ENCODE results near the gene RHOD. TPM values are rescaled to one million over a fixed set of nuclear protein-coding genes. Genes with fewer than 3 reads are reported as not detected.
A peak's percentile ranks its signal among the peaks of the same experiment; 100 is the strongest.

RHOD gene
- total RNA-seq, 1 donor from 2014 or later, result 82.6 TPM

DNA sequence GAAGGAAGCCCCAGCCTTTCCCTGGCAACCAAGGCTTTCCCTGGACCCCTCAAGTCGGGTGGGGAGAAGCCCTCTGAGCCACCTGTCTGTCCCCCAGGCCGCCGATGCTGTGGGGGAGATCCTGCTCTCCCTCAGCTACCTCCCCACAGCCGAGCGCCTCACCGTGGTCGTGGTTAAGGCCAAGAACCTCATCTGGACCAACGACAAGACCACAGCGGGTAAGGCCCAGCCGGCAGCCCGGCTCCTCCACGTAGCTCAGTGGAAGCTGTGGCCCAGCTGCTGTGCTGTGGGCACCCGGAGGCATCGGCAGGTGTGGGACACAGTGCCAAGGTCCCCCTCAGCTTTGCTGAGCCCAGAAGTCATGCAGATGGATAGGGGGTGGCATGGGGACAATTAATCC lies 12.2 kb upstream of the RHOD start:
- H3K27ac ChIP-seq, result no peak overlapping the region
- H3K36me3 ChIP-seq, result no peaks in the 10 kb centered on the region
- intact Hi-C loops (cut with DNase I), result no loop called here
- no peaks in the 10 kb centered on the region for H3K9me3 ChIP-seq
- TF ChIP-seq, protein P1, sequence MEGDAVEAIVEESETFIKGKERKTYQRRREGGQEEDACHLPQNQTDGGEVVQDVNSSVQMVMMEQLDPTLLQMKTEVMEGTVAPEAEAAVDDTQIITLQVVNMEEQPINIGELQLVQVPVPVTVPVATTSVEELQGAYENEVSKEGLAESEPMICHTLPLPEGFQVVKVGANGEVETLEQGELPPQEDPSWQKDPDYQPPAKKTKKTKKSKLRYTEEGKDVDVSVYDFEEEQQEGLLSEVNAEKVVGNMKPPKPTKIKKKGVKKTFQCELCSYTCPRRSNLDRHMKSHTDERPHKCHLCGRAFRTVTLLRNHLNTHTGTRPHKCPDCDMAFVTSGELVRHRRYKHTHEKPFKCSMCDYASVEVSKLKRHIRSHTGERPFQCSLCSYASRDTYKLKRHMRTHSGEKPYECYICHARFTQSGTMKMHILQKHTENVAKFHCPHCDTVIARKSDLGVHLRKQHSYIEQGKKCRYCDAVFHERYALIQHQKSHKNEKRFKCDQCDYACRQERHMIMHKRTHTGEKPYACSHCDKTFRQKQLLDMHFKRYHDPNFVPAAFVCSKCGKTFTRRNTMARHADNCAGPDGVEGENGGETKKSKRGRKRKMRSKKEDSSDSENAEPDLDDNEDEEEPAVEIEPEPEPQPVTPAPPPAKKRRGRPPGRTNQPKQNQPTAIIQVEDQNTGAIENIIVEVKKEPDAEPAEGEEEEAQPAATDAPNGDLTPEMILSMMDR (IDR thresholded peaks at IDR 0.05), result no peak
- H3K4me3 ChIP-seq, result no peak overlapping the region
- H3K27me3 ChIP-seq, result no peaks in the 10 kb centered on the region
- no peaks in the 10 kb centered on the region for H3K4me1 ChIP-seq
- DNase-seq (ENCODE audit: low spot score in 2 of 2), result no peak

DNA sequence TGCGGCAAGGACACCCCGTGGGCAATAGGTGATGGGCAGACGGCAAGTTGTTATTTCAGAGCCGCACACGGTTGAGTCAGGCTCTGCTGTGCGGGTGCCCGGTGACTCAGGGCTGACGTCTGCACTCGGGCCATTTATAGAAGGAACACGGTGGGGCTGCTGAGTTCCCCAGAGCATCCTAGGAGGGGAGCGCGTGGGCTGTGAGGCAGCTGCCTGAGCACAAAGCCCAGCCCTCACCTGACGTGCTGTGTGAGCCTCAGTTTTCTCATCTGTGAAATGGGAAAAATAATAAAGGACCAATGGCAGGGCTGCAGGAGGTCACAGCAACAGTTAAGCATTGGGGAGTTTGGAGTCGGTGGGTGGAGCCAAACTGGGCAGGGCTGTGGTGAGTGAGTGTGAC lies 11.3 kb upstream of the RHOD start:
- peak; percentile 33 to 82 for DNase-seq (ENCODE audit: low spot score in 2 of 2)
- intact Hi-C loops (cut with DNase I), result no loop called here
- TF ChIP-seq, protein P1 (IDR thresholded peaks at IDR 0.05), result no peak
- H3K4me1 ChIP-seq, result no peaks in the 10 kb centered on the region
- no peaks in the 10 kb centered on the region for H3K27me3 ChIP-seq
- no peaks in the 10 kb centered on the region for H3K36me3 ChIP-seq
- no peak overlapping the region for H3K27ac ChIP-seq
- H3K9me3 ChIP-seq, result no peaks in the 10 kb centered on the region
- no peak overlapping the region for H3K4me3 ChIP-seq

DNA sequence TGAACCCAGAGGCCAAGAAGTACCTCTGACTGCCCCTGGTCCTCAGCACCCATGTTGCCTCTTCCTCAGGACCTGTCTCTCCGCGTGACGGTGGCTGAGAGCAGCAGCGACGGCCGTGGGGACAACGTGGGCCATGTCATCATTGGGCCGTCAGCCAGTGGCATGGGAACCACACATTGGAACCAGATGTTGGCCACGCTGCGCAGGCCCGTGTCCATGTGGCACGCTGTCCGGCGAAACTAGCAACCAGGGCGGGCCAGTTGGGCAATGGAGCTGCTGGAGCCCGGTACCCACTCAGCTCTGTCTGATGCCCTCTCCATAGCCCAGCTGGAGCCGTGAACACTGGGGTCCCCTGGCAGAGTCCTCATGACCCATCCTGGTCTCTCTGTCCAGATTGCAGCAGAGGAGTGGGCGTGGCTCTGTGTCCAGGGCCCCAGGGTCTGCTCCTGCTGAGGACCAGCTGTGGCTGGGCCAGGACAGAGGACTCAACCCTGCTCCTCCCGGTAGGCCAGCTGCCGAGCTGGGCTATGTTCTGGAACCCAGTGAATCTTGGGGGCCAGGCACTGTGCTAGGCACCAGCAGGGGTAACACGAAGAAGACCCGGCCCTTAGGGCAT lies 8.0 kb upstream of the RHOD start:
- TF ChIP-seq, protein P1 (IDR thresholded peaks at IDR 0.05), result no peak
- no peak for DNase-seq (ENCODE audit: low spot score in 2 of 2)
- intact Hi-C loops (cut with DNase I), result no loop called here

DNA sequence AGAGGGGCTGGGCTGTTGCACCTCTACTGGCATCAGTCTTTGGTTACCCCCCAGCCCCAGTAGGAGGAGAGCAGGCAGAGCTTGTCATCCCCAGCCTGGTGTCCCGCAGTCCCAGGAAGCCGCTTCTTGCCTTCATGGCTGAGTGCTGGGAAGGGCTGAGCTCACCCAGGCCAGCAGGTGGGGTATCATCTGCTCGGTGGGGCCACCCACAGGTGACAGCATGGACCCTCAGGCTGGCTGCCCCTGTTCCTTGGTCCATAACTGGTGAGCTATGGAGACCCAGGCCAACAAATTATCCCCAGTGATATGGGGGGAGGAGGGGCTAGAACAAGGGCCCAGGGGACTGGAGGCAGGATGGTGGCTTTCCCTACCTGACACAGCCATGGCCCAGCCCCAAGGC lies 6.5 kb upstream of the RHOD start:
- Histone ChIP-seq H3K36me3 (no peaks in the 10 kb centered on the region), H3K27ac (no peak overlapping the region), H3K4me3 (no peak overlapping the region), H3K27me3 (no peaks in the 10 kb centered on the region), H3K9me3 (no peaks in the 10 kb centered on the region), H3K4me1 (peaks cover 7 to 11% of the 10 kb centered on the region in 2 donors)
- no peak for DNase-seq (ENCODE audit: low spot score in 2 of 2)
- intact Hi-C loops (cut with DNase I), result no loop called here
- TF ChIP-seq, protein P1 (IDR thresholded peaks at IDR 0.05), result no peak

More for the DNA sequence above, 8.0 kb upstream of the RHOD start:
- H3K4me3 ChIP-seq, result no peak overlapping the region
- H3K27me3 ChIP-seq, result no peaks in the 10 kb centered on the region
- no peaks in the 10 kb centered on the region for H3K9me3 ChIP-seq
- H3K4me1 ChIP-seq, result peaks cover 0 to 2% of the 10 kb centered on the region in 2 donors
- no peaks in the 10 kb centered on the region for H3K36me3 ChIP-seq
- no peak overlapping the region for H3K27ac ChIP-seq

DNA sequence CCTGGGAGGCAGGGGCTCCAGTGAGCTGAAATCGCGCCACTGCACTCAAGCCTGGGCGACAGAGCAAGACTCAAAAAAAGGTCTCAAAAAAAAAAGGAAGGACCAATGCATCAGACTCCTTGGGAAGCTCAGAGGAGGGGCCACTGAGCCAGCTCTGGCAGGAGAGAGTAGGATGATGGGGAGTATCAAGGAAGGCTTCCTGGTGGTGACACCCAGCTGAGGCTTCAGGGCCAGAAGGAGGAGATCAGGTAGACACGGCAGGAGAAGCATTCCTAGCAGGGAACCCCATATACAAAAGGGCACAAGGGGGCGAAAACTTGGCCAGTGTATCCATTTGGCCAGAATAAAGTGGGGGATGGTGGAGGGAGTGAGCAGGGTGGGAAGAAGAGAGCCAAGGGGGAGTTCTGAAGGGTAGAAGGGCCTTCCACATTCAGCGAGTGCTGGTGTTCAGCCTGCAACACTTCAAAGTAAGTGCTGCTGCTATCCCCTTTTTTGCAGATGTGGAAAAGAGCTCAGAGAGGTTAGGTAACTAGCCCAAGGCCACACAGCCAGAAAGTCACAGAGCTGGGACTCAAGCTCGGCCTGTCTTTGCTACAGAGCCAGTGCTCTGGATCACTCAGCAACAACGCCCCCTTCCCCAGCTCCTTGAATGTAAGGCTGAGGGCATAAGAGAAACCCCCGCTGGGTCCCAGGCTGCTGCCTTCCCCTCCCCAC lies 5.3 kb upstream of the RHOD start:
- Histone ChIP-seq H3K4me1 (peaks cover 9 to 23% of the 10 kb centered on the region in 2 donors), H3K27ac (no peak overlapping the region), H3K36me3 (no peaks in the 10 kb centered on the region), H3K27me3 (no peaks in the 10 kb centered on the region), H3K9me3 (no peaks in the 10 kb centered on the region), H3K4me3 (no peak overlapping the region)
- no peak for DNase-seq (ENCODE audit: low spot score in 2 of 2)
- TF ChIP-seq, protein P1 (IDR thresholded peaks at IDR 0.05), result no peak
- intact Hi-C loops (cut with DNase I), result no loop called here
